K562 (cell line): ENCODE data around the gene TTC28. TPM values are rescaled to one million over a fixed set of nuclear protein-coding genes. Genes with fewer than 3 reads are reported as not detected.

Experiments used
- BACH1 ChIP-seq: fragments of 200-800 bp; sonication (Bioruptor generic); IDR thresholded peaks from 2 replicates; pipeline ENCODE4 v1.6.1; 2016; ENCODE audit warnings: missing genetic modification characterization, missing compliant biosample characterization
- BDP1 ChIP-seq: IDR thresholded peaks from 3 replicates; pipeline ENCODE4 v1.6.1; 2011; ENCODE audit not compliant: insufficient read length, insufficient read depth
- SMAD3 ChIP-seq: fragments of 450-650 bp; formaldehyde crosslinking; conservative IDR thresholded peaks from 2 replicates; pipeline ENCODE4 v1.4.0; 2020; ENCODE audit warnings: mild to moderate bottlenecking
- SNIP1 ChIP-seq: fragments of 450-650 bp; IDR thresholded peaks from 2 replicates; pipeline ENCODE4 v1.7.1; 2017; ENCODE audit warnings: low read depth, mild to moderate bottlenecking
- ZNF232 ChIP-seq: sonication (generic); formaldehyde crosslinking; IDR thresholded peaks from 2 replicates; pipeline ENCODE4 v1.8.0; 2022; ENCODE audit warnings: mild to moderate bottlenecking, missing genetic modification reagents
- polyA plus RNA-seq, 8 experiments: library from polyadenylated mRNA; depleted of rRNA in 4 of 8; stranded (reverse) in 5 of 8; unstranded in 3 of 8; fragments of >200 nt; fragmentation: Nextera tagmentation in 2 of 8; fragmentation: Illumina TruSeq in 1 of 8; extraction: Ambion mirVana in 2 of 8; extraction: Trizol in 1 of 8; gene quantifications; 2 replicates each; pipeline versions ENCODE4 v1.2.1 to v1.2.3, GENCODE V29; 2011 to 2014; ENCODE audit warnings: inconsistent platforms in 1 of 8, missing spikeins in 1 of 8
- total RNA-seq, 7 experiments: library from RNA; depleted of rRNA in 6 of 7; stranded (reverse); fragments of >200 nt in 6 of 7; fragmentation: Illumina TruSeq in 2 of 7; extraction: Trizol in 2 of 7; gene quantifications; 2 replicates each; pipeline versions ENCODE4 v1.2.1 to v1.2.3, GENCODE V29; 2011 to 2021; ENCODE audit warnings: low replicate concordance in 1 of 7
- TF ChIP-seq, protein P1 (sequence below), 2 experiments: fragments of 450-650 bp; IDR thresholded peaks; 2 replicates each; pipeline ENCODE4 v1.6.1; 2018; ENCODE audit warnings: mild to moderate bottlenecking in 2 of 2, low read depth in 1 of 2; ENCODE audit not compliant: partially characterized antibody in 2 of 2
- TF ChIP-seq, protein P2 (sequence below): fragments of 200-400 bp; formaldehyde crosslinking; IDR thresholded peaks from 2 replicates; pipeline ENCODE4 v1.6.1; 2017; ENCODE audit warnings: mild to moderate bottlenecking, low read depth, low read length, moderate library complexity
- TF ChIP-seq, protein P3 (sequence below): sonication (generic); formaldehyde crosslinking; IDR thresholded peaks from 2 replicates; pipeline ENCODE4 v1.8.0; 2023; ENCODE audit warnings: missing genetic modification reagents, mild to moderate bottlenecking, borderline replicate concordance
- TF ChIP-seq, protein P4 (sequence below): fragments of 150-350 bp; IDR thresholded peaks from 2 replicates; pipeline ENCODE4 v1.6.1; 2014; ENCODE audit warnings: low read depth, mild to moderate bottlenecking, low read length, borderline replicate concordance
- TF ChIP-seq, protein P5 (sequence below): fragments of 450-650 bp; IDR thresholded peaks from 2 replicates; pipeline ENCODE4 v1.6.1; 2016; ENCODE audit warnings: borderline replicate concordance

TTC28 gene
- total and polyA plus RNA-seq, 9 of the 15 experiments (the other 6 are each of a cell fraction or from before 2014, with no cell fraction given), result 0.22 to 10.7 (median 3.1) TPM

DNA sequence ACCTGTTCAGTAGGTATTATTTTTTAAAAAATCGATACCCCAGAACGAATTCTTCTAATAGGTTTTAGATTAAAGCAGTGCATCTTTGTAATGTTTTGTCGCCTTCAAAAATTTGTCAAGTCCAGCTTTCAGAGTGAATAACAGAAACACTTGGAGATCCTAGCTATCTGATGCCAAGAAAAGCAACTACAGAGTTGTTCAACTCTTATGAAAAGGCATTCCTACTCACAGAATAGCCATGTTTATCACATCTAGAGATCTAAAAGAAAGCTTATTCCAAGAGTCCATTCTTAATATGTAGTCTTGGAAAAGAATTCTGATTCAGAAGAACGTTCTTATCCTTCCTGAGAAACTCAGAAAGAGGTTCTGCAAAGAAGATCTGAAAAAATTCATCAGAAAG is 268.5 kb downstream of the TTC28 start (continued):
- TF ChIP-seq, protein P1, sequence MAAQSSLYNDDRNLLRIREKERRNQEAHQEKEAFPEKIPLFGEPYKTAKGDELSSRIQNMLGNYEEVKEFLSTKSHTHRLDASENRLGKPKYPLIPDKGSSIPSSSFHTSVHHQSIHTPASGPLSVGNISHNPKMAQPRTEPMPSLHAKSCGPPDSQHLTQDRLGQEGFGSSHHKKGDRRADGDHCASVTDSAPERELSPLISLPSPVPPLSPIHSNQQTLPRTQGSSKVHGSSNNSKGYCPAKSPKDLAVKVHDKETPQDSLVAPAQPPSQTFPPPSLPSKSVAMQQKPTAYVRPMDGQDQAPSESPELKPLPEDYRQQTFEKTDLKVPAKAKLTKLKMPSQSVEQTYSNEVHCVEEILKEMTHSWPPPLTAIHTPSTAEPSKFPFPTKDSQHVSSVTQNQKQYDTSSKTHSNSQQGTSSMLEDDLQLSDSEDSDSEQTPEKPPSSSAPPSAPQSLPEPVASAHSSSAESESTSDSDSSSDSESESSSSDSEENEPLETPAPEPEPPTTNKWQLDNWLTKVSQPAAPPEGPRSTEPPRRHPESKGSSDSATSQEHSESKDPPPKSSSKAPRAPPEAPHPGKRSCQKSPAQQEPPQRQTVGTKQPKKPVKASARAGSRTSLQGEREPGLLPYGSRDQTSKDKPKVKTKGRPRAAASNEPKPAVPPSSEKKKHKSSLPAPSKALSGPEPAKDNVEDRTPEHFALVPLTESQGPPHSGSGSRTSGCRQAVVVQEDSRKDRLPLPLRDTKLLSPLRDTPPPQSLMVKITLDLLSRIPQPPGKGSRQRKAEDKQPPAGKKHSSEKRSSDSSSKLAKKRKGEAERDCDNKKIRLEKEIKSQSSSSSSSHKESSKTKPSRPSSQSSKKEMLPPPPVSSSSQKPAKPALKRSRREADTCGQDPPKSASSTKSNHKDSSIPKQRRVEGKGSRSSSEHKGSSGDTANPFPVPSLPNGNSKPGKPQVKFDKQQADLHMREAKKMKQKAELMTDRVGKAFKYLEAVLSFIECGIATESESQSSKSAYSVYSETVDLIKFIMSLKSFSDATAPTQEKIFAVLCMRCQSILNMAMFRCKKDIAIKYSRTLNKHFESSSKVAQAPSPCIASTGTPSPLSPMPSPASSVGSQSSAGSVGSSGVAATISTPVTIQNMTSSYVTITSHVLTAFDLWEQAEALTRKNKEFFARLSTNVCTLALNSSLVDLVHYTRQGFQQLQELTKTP (IDR thresholded peaks at IDR 0.05; ENCODE audit: low read depth in 1 of 2, partially characterized antibody in 2 of 2), result no peak
- TF ChIP-seq, protein P2, sequence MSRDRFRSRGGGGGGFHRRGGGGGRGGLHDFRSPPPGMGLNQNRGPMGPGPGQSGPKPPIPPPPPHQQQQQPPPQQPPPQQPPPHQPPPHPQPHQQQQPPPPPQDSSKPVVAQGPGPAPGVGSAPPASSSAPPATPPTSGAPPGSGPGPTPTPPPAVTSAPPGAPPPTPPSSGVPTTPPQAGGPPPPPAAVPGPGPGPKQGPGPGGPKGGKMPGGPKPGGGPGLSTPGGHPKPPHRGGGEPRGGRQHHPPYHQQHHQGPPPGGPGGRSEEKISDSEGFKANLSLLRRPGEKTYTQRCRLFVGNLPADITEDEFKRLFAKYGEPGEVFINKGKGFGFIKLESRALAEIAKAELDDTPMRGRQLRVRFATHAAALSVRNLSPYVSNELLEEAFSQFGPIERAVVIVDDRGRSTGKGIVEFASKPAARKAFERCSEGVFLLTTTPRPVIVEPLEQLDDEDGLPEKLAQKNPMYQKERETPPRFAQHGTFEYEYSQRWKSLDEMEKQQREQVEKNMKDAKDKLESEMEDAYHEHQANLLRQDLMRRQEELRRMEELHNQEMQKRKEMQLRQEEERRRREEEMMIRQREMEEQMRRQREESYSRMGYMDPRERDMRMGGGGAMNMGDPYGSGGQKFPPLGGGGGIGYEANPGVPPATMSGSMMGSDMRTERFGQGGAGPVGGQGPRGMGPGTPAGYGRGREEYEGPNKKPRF, result no peak
- TF ChIP-seq, protein P3, sequence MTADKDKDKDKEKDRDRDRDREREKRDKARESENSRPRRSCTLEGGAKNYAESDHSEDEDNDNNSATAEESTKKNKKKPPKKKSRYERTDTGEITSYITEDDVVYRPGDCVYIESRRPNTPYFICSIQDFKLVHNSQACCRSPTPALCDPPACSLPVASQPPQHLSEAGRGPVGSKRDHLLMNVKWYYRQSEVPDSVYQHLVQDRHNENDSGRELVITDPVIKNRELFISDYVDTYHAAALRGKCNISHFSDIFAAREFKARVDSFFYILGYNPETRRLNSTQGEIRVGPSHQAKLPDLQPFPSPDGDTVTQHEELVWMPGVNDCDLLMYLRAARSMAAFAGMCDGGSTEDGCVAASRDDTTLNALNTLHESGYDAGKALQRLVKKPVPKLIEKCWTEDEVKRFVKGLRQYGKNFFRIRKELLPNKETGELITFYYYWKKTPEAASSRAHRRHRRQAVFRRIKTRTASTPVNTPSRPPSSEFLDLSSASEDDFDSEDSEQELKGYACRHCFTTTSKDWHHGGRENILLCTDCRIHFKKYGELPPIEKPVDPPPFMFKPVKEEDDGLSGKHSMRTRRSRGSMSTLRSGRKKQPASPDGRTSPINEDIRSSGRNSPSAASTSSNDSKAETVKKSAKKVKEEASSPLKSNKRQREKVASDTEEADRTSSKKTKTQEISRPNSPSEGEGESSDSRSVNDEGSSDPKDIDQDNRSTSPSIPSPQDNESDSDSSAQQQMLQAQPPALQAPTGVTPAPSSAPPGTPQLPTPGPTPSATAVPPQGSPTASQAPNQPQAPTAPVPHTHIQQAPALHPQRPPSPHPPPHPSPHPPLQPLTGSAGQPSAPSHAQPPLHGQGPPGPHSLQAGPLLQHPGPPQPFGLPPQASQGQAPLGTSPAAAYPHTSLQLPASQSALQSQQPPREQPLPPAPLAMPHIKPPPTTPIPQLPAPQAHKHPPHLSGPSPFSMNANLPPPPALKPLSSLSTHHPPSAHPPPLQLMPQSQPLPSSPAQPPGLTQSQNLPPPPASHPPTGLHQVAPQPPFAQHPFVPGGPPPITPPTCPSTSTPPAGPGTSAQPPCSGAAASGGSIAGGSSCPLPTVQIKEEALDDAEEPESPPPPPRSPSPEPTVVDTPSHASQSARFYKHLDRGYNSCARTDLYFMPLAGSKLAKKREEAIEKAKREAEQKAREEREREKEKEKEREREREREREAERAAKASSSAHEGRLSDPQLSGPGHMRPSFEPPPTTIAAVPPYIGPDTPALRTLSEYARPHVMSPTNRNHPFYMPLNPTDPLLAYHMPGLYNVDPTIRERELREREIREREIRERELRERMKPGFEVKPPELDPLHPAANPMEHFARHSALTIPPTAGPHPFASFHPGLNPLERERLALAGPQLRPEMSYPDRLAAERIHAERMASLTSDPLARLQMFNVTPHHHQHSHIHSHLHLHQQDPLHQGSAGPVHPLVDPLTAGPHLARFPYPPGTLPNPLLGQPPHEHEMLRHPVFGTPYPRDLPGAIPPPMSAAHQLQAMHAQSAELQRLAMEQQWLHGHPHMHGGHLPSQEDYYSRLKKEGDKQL (CRISPR knock-in tag), result no peak
- TF ChIP-seq, protein P4, sequence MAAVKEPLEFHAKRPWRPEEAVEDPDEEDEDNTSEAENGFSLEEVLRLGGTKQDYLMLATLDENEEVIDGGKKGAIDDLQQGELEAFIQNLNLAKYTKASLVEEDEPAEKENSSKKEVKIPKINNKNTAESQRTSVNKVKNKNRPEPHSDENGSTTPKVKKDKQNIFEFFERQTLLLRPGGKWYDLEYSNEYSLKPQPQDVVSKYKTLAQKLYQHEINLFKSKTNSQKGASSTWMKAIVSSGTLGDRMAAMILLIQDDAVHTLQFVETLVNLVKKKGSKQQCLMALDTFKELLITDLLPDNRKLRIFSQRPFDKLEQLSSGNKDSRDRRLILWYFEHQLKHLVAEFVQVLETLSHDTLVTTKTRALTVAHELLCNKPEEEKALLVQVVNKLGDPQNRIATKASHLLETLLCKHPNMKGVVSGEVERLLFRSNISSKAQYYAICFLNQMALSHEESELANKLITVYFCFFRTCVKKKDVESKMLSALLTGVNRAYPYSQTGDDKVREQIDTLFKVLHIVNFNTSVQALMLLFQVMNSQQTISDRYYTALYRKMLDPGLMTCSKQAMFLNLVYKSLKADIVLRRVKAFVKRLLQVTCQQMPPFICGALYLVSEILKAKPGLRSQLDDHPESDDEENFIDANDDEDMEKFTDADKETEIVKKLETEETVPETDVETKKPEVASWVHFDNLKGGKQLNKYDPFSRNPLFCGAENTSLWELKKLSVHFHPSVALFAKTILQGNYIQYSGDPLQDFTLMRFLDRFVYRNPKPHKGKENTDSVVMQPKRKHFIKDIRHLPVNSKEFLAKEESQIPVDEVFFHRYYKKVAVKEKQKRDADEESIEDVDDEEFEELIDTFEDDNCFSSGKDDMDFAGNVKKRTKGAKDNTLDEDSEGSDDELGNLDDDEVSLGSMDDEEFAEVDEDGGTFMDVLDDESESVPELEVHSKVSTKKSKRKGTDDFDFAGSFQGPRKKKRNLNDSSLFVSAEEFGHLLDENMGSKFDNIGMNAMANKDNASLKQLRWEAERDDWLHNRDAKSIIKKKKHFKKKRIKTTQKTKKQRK, result no peak
- TF ChIP-seq BDP1 (no peak), SNIP1 (no peak), SMAD3 (CRISPR knock-in tag) (no peak), BACH1 (tag) (no peak), ZNF232 (no peak)
- TF ChIP-seq, protein P5, sequence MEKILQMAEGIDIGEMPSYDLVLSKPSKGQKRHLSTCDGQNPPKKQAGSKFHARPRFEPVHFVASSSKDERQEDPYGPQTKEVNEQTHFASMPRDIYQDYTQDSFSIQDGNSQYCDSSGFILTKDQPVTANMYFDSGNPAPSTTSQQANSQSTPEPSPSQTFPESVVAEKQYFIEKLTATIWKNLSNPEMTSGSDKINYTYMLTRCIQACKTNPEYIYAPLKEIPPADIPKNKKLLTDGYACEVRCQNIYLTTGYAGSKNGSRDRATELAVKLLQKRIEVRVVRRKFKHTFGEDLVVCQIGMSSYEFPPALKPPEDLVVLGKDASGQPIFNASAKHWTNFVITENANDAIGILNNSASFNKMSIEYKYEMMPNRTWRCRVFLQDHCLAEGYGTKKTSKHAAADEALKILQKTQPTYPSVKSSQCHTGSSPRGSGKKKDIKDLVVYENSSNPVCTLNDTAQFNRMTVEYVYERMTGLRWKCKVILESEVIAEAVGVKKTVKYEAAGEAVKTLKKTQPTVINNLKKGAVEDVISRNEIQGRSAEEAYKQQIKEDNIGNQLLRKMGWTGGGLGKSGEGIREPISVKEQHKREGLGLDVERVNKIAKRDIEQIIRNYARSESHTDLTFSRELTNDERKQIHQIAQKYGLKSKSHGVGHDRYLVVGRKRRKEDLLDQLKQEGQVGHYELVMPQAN, result no peak
- TF ChIP-seq, all 486 proteins: peak for 0
